Measurements from ENCODE around the gene CCDC116. TPM values are rescaled to one million over a fixed set of nuclear protein-coding genes. Genes with fewer than 3 reads are reported as not detected.

The CCDC116 gene, protein sequence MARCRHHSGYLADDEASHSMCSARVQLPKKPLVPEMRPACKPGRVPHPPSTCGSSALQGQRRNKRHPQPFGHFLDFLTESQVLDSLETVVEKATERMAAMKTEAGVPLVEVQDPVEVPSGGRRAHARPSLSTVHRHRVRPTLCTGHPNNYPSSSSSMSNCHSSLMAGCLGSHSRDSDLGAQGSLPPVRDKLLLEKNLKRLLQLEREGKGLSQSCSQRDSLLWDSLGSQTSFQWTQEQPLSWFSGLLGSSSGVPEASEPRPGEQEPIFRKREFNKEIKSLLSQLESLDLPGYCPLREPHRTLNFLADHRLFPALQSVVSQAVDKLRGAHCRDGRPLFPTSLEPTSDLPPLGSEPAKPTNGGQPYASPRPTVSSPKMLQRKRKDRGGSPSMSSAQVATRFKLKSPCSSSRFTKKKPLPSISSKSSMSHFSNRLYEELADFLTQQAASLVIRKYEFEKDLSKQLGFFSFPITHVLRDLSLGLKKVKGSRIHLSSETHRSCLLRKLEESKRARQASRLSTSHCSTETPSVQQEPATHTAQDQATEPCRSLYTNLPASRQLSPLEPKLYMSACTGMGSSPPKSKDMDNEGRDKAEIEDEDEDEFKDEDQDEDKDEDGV
- total RNA-seq (2014; rRNA removed; shearing (Covaris generic)): not detected in 2 replicates

DNA sequence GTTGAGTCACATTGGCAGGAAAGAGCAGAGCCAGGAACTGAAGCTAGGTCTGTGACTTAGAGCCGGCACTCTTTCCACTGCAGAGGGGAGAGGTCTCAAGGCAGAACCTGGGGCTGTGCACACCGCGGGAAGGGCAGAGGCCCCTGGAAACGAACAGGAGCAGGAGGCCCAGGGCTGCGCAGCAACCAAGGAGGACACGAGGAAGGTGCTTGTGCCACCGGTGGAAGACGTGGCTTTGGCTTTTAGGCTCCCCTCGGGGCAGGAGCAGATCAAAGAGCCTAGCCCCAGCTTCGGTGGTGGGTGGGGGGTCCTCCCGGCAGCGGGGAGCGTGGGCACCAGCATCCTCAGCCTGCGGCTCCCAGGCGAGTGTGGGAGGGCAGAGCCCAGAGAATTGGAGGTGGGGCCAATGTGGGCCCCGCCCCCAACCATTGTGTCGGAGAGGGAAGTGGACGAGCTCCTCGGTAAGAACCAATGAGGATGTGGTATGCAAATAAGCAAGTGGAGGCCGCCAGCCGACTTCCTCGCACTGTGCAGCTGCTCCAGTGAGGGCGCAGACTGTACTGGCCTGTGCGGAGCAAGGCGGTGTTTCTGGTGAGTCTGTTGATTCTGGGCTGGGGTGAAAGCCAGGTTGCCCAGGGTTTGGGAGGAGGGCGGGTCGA is at the start of gene CCDC116:
TSS of gene CCDC116 (plus strand) at position 524 of the 659 bp plus-strand sequence. CDS start 422 bp downstream, outside the sequence.

DNA sequence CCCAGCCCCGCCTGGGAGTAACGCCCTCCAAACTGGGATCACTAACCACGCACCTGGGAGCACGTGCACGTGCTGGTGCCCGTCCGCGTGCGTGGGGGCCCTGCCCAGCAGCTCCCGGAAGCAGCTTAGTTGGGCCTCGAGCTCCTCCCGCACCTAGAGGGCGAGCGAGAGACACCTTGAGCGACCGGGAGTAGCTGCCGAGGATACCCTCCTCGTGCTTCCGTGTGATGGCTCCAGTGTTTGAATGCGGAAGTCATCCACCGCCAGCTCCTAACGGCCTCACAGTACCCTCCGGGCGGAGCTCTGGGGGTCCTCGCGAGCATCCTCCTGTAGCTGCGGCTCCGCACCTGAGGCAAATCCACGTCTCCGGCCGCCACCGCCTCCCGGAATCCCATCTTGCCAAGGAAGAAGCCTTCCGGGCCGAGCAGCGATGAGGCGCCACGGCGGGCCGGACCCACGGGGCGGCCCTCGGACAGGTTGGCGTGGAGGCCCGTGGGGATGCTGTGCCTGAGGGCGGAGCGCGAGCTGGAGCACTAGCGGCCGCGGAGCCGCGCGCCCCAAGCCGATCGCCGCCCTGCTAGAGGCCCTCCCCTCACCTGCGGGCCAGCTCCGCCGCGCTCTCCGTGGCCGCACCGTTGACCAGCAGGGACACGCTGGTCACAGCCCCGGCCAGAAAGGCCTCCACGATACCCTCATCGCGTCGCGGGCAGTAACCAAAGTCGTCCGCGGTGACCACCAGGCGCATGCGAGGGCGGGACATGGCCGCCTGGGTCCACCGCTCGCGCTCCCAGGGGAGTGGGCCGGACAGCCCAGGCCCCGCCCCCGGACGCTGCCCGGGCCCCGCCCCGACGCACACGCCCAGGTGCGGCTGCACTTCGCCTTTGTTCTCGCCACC is 3.1 kb upstream of the CCDC116 start, which contains the start of gene YDJC:
TSS of gene YDJC (minus strand) at position 768 of the 895 bp plus-strand sequence. CDS start at position 760, 8 bp downstream.

DNA sequence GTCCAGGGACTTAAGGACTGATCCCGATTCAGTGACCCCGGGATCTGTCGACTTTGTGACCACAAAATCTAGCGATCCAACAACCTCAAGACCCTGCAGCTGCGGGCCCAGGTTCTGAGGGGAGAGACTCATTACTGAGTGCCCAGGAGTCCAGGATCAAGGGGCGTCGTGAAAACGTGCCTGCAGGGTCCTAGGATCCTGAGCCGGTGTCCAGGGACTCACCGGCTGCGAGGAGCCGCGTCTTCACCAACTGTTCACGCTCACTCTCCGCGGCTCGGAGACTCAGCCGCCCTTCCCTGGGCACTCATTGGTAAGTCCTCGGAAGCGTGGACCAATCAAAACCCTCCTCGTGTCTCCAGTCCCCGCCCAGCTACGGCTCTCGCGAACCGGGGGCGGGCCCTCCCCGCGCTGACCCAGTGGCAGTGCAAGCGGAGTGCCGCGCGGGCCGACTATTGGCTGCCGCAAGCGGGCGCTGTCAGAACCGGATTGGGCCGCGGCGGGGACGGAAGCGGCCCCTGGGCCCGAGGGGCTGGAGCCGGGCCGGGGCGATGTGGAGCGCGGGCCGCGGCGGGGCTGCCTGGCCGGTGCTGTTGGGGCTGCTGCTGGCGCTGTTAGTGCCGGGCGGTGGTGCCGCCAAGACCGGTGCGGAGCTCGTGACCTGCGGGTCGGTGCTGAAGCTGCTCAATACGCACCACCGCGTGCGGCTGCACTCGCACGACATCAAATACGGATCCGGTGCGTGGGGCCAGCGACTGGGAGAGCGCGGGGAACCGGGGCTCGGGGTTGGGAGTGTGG is 9.4 kb downstream of the CCDC116 start, which contains the start of gene SDF2L1:
TSS of gene SDF2L1 (plus strand) at position 514 of the 795 bp plus-strand sequence. CDS start at position 549, 35 bp downstream.

Small RNAs within 50 kb of the gene (small RNA-seq; reads per million reads assigned to genes)
- 1.3 reads per million, percentile 62 among the genes with 10 or more reads in this experiment for gene MIR301B

Other genes starting within 250 kb of the CCDC116 start
- 0.53 TPM in 2 replicates for gene RIMBP3B, start 249.0 kb upstream of the CCDC116 start, total RNA-seq (2014; rRNA removed; shearing (Covaris generic))
- gene HIC2, start 215.4 kb upstream of the CCDC116 start, total RNA-seq (2014; rRNA removed; shearing (Covaris generic)): 5.6 and 6.7 TPM in 2 replicates
- gene TMEM191C, start 165.4 kb upstream of the CCDC116 start, total RNA-seq (2014; rRNA removed; shearing (Covaris generic)): 0.53 and 1.8 TPM in 2 replicates
- gene RIMBP3C, start 81.3 kb upstream of the CCDC116 start, total RNA-seq (2014; rRNA removed; shearing (Covaris generic)): 0.03 TPM in 1 of 2 replicates, not detected in the other
- gene UBE2L3, start 65.0 kb upstream of the CCDC116 start, total RNA-seq (2014; rRNA removed; shearing (Covaris generic)): 32.3 and 34.1 TPM in 2 replicates
- 59.2 and 72.3 TPM in 2 replicates for gene YDJC, start 2.7 kb upstream of the CCDC116 start, total RNA-seq (2014; rRNA removed; shearing (Covaris generic))
- 38.8 and 67.4 TPM in 2 replicates for gene SDF2L1, start 9.5 kb downstream of the CCDC116 start, total RNA-seq (2014; rRNA removed; shearing (Covaris generic))
- gene PPIL2, start 33.3 kb downstream of the CCDC116 start, total RNA-seq (2014; rRNA removed; shearing (Covaris generic)): 27.7 and 29.0 TPM in 2 replicates
- 0.38 and 0.48 TPM in 2 replicates for gene YPEL1, start 103.0 kb downstream of the CCDC116 start, total RNA-seq (2014; rRNA removed; shearing (Covaris generic))
- 17.3 and 23.7 TPM in 2 replicates for gene MAPK1, start 234.9 kb downstream of the CCDC116 start, total RNA-seq (2014; rRNA removed; shearing (Covaris generic))

All from A375 (cell line).